MCF 10A (cell line): ENCODE data around the gene TMX1. TPM values are rescaled to one million over a fixed set of nuclear protein-coding genes. Genes with fewer than 3 reads are reported as not detected.

Source experiments
- BruUV-seq: library from RNA; stranded (reverse); fragments of 400-500 nt; replicated peaks from 2 replicates; lab custom pipeline; 2021; lab: Mats Ljungman, UMichigan
- CTCF ChIA-PET: fragments of 300-600 bp; sonication (Branson Sonifier 250); formaldehyde crosslinking; extraction: SDS; loops from one replicate; lab custom pipeline; 2021; ENCODE audit warnings: antibody characterized with exemption, inconsistent platforms; lab: Yijun Ruan, JAX
- POLR2A ChIA-PET: fragments of 300-600, 350-650 bp; sonication (Branson Sonifier 250); formaldehyde crosslinking; extraction: SDS; loops from one replicate; lab custom pipeline; 2020; ENCODE audit warnings: antibody characterized with exemption, inconsistent platforms; lab: Yijun Ruan, JAX
- DNase-seq: peaks from one replicate; pipeline ENCODE4 v3.0.0-alpha.2; 2018; ENCODE audit not compliant: unreplicated experiment
- H3K27ac Mint-ChIP-seq: one replicate; pipeline ENCODE4 v1.8.0; 2022; ENCODE audit warnings: mild to moderate bottlenecking, low read depth, mixed read lengths; ENCODE audit not compliant: unreplicated experiment
- H3K27me3 Mint-ChIP-seq: one replicate; pipeline ENCODE4 v1.8.0; 2022; ENCODE audit warnings: mixed read lengths; ENCODE audit not compliant: insufficient read depth, unreplicated experiment
- H3K36me3 Mint-ChIP-seq: one replicate; pipeline ENCODE4 v1.8.0; 2022; ENCODE audit warnings: mild to moderate bottlenecking, moderate library complexity, mixed read lengths; ENCODE audit not compliant: insufficient read depth, unreplicated experiment
- H3K4me1 Mint-ChIP-seq: one replicate; pipeline ENCODE4 v1.8.0; 2022; ENCODE audit warnings: mixed read lengths; ENCODE audit not compliant: insufficient read depth, unreplicated experiment
- H3K4me3 Mint-ChIP-seq: one replicate; pipeline ENCODE4 v1.8.0; 2022; ENCODE audit warnings: mild to moderate bottlenecking, moderate library complexity, mixed read lengths; ENCODE audit not compliant: unreplicated experiment
- H3K9me3 Mint-ChIP-seq: one replicate; pipeline ENCODE4 v1.8.0; 2022; ENCODE audit warnings: mixed read lengths; ENCODE audit not compliant: unreplicated experiment
- CTCF ChIP-seq: fragments of 200-600 bp; IDR thresholded peaks from one replicate; pipeline ENCODE4 v1.8.0; 2022; ENCODE audit warnings: antibody characterized with exemption, mild to moderate bottlenecking; ENCODE audit not compliant: unreplicated experiment
- intact Hi-C: fragments of 100-400 bp; cut with micrococcal nuclease; formaldehyde crosslinking; loops from 2 replicates; pipeline ENCODE4 v1.14.1; 2022
- total RNA-seq: library from RNA; stranded (reverse); gene quantifications from 2 replicates; pipeline ENCODE4 v1.2.3, GENCODE V29; 2022

Gene TMX1
- total RNA-seq, 1 experiment from 2014 or later, result 35.0 TPM

GRCh38 chr14:51305751-51306150 is 65.7 kb downstream of the TMX1 start:
- CTCF ChIA-PET, result interaction anchor here (1.1 to 1.6 kb wide), 2 partner anchors 13 to 22 kb away, joined by 3 to 5 read pairs; no protein-coding TSS in a partner anchor
- Mint-ChIP-seq H3K27ac (no peak overlapping the region), H3K4me3 (no peak overlapping the region), H3K27me3 (no peaks in the 10 kb centered on the region), H3K4me1 (peaks cover 20% of the 10 kb centered on the region), H3K9me3 (no peaks in the 10 kb centered on the region), H3K36me3 (no peaks in the 10 kb centered on the region)
- intact Hi-C loops, result no loop called here
- POLR2A ChIA-PET, result interaction anchor here (1.1 to 1.2 kb wide), 3 partner anchors 184 to 474 kb away, joined by 4 read pairs; no protein-coding TSS in a partner anchor
- no peak for DNase-seq
- no peak for TF ChIP-seq CTCF
- BruUV-seq, result no TSS peak

Other genes with a start within 250 kb of the TMX1 start
- gene TRIM9, start 145.1 kb upstream of the TMX1 start, total RNA-seq, result 0.19 TPM in 1 of 2 replicates, not detected in the other